H1 (cell line): Measurements from ENCODE around the gene CHTF8. TPM values are rescaled to one million over a fixed set of nuclear protein-coding genes. Genes with fewer than 3 reads are reported as not detected.

Experiments
- CEBPB ChIP-seq: IDR thresholded peaks from 2 replicates; pipeline ENCODE4 v1.6.1; 2012; ENCODE audit warnings: low read depth, low read length
- KDM5A ChIP-seq: fragments of 200-600 bp; IDR thresholded peaks from 2 replicates; pipeline ENCODE4 v1.7.1; 2012; ENCODE audit warnings: mild to moderate bottlenecking, low read length, inconsistent platforms, mixed read lengths
- RBBP5 ChIP-seq: IDR thresholded peaks from 2 replicates; pipeline ENCODE4 v1.7.1; 2012; ENCODE audit warnings: low read depth, mild to moderate bottlenecking, inconsistent platforms, low read length, moderate library complexity, borderline replicate concordance
- RFX5 ChIP-seq: IDR thresholded peaks from 2 replicates; pipeline ENCODE4 v1.6.1; 2011; ENCODE audit warnings: low read depth, low read length, improper control_type of control experiment, borderline replicate concordance
- RNF2 ChIP-seq: fragments of 200-900, 300-1000 bp; sonication (generic); IDR thresholded peaks from 2 replicates; pipeline ENCODE4 v1.7.1; 2016; ENCODE audit warnings: borderline replicate concordance, low read depth, mild to moderate bottlenecking, antibody characterized with exemption, low read length; ENCODE audit not compliant: poor library complexity, severe bottlenecking; ENCODE audit errors: missing control alignments
- RXRA ChIP-seq: IDR thresholded peaks from 2 replicates; pipeline ENCODE4 v1.6.1; 2011; ENCODE audit warnings: low read depth, mild to moderate bottlenecking, low read length, moderate library complexity; ENCODE audit not compliant: insufficient read depth
- SRF ChIP-seq: IDR thresholded peaks from 2 replicates; pipeline ENCODE4 v1.6.1; 2011; ENCODE audit warnings: mild to moderate bottlenecking, low read depth, low read length, moderate library complexity
- TBP ChIP-seq: IDR thresholded peaks from 2 replicates; pipeline ENCODE4 v1.6.1; 2011; ENCODE audit warnings: low read depth, low read length, improper control_type of control experiment
- polyA plus RNA-seq, 7 experiments: library from polyadenylated mRNA; depleted of rRNA in 3 of 7; stranded (reverse) in 5 of 7; unstranded in 2 of 7; fragments of >200 nt in 5 of 7; fragments of 200-250 nt in 2 of 7; gene quantifications; 1 replicate in 5 of 7; 2 replicates in 1 of 7; 4 replicates in 1 of 7; pipeline versions ENCODE4 v1.2.1 to v1.2.3, GENCODE V29; 2011 to 2013; ENCODE audit warnings: missing spikeins in 2 of 7, mixed read lengths in 2 of 7
- total RNA-seq: library from RNA; stranded (reverse); fragmentation: NEBNext Ultra II Directional; extraction: Animal tissue kit (Norgen Biotek cat#: 25700); gene quantifications from 2 replicates; pipeline ENCODE4 v1.2.1, GENCODE V29; 2021
- TF ChIP-seq, protein P1 (sequence below): fragments of 300-600 bp; sonication (generic); IDR thresholded peaks from 2 replicates; pipeline ENCODE4 v1.7.1; 2012; ENCODE audit warnings: low read length, moderate library complexity, mild to moderate bottlenecking, inconsistent platforms; ENCODE audit not compliant: insufficient replicate concordance
- TF ChIP-seq, protein P2 (sequence below): IDR thresholded peaks from 2 replicates; pipeline ENCODE4 v1.6.1; 2012; ENCODE audit warnings: low read length, inconsistent platforms

Gene CHTF8
- total and polyA plus RNA-seq, 2 of the 8 experiments (the other 6 are each of a cell fraction or from before 2014, with no cell fraction given) = 114 to 138 TPM

DNA sequence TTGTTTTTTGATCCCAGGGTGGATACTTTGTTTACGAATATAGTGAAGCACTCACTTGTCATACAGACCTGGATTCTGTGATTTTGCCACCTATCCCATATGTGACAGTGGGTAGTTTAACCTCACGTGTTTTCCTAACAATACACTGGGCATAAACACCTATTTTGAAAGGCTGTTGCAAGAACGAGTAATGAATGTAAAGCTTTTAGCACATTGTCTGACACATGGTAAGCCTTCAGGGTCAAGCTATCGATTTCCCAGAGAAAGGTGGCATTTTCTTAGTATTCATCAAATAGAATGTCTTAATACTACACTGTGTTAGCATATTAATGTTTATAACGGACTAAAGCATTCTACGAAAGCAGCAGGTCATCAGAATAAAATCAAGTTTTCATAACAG is 1.9 kb downstream of the CHTF8 start (continued):
- TF ChIP-seq, protein P1, sequence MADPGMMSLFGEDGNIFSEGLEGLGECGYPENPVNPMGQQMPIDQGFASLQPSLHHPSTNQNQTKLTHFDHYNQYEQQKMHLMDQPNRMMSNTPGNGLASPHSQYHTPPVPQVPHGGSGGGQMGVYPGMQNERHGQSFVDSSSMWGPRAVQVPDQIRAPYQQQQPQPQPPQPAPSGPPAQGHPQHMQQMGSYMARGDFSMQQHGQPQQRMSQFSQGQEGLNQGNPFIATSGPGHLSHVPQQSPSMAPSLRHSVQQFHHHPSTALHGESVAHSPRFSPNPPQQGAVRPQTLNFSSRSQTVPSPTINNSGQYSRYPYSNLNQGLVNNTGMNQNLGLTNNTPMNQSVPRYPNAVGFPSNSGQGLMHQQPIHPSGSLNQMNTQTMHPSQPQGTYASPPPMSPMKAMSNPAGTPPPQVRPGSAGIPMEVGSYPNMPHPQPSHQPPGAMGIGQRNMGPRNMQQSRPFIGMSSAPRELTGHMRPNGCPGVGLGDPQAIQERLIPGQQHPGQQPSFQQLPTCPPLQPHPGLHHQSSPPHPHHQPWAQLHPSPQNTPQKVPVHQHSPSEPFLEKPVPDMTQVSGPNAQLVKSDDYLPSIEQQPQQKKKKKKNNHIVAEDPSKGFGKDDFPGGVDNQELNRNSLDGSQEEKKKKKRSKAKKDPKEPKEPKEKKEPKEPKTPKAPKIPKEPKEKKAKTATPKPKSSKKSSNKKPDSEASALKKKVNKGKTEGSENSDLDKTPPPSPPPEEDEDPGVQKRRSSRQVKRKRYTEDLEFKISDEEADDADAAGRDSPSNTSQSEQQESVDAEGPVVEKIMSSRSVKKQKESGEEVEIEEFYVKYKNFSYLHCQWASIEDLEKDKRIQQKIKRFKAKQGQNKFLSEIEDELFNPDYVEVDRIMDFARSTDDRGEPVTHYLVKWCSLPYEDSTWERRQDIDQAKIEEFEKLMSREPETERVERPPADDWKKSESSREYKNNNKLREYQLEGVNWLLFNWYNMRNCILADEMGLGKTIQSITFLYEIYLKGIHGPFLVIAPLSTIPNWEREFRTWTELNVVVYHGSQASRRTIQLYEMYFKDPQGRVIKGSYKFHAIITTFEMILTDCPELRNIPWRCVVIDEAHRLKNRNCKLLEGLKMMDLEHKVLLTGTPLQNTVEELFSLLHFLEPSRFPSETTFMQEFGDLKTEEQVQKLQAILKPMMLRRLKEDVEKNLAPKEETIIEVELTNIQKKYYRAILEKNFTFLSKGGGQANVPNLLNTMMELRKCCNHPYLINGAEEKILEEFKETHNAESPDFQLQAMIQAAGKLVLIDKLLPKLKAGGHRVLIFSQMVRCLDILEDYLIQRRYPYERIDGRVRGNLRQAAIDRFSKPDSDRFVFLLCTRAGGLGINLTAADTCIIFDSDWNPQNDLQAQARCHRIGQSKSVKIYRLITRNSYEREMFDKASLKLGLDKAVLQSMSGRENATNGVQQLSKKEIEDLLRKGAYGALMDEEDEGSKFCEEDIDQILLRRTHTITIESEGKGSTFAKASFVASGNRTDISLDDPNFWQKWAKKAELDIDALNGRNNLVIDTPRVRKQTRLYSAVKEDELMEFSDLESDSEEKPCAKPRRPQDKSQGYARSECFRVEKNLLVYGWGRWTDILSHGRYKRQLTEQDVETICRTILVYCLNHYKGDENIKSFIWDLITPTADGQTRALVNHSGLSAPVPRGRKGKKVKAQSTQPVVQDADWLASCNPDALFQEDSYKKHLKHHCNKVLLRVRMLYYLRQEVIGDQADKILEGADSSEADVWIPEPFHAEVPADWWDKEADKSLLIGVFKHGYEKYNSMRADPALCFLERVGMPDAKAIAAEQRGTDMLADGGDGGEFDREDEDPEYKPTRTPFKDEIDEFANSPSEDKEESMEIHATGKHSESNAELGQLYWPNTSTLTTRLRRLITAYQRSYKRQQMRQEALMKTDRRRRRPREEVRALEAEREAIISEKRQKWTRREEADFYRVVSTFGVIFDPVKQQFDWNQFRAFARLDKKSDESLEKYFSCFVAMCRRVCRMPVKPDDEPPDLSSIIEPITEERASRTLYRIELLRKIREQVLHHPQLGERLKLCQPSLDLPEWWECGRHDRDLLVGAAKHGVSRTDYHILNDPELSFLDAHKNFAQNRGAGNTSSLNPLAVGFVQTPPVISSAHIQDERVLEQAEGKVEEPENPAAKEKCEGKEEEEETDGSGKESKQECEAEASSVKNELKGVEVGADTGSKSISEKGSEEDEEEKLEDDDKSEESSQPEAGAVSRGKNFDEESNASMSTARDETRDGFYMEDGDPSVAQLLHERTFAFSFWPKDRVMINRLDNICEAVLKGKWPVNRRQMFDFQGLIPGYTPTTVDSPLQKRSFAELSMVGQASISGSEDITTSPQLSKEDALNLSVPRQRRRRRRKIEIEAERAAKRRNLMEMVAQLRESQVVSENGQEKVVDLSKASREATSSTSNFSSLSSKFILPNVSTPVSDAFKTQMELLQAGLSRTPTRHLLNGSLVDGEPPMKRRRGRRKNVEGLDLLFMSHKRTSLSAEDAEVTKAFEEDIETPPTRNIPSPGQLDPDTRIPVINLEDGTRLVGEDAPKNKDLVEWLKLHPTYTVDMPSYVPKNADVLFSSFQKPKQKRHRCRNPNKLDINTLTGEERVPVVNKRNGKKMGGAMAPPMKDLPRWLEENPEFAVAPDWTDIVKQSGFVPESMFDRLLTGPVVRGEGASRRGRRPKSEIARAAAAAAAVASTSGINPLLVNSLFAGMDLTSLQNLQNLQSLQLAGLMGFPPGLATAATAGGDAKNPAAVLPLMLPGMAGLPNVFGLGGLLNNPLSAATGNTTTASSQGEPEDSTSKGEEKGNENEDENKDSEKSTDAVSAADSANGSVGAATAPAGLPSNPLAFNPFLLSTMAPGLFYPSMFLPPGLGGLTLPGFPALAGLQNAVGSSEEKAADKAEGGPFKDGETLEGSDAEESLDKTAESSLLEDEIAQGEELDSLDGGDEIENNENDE = no peak
- no peak for TF ChIP-seq RXRA
- TF ChIP-seq RNF2 = no peak
- no peak for TF ChIP-seq RBBP5
- no peak for TF ChIP-seq SRF
- TF ChIP-seq KDM5A = no peak
- TF ChIP-seq TBP = no peak
- no peak for TF ChIP-seq CEBPB
- TF ChIP-seq, protein P2, sequence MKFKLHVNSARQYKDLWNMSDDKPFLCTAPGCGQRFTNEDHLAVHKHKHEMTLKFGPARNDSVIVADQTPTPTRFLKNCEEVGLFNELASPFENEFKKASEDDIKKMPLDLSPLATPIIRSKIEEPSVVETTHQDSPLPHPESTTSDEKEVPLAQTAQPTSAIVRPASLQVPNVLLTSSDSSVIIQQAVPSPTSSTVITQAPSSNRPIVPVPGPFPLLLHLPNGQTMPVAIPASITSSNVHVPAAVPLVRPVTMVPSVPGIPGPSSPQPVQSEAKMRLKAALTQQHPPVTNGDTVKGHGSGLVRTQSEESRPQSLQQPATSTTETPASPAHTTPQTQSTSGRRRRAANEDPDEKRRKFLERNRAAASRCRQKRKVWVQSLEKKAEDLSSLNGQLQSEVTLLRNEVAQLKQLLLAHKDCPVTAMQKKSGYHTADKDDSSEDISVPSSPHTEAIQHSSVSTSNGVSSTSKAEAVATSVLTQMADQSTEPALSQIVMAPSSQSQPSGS = no peak
- no peak for TF ChIP-seq RFX5
